ENCODE data around the gene PTPRS.

The PTPRS gene

GRCh38 chr19:5354403-5354802 lies 13.8 kb upstream of the PTPRS start:
- DNase-seq, result no peak

GRCh38 chr19:5352229-5352763 lies 11.7 kb upstream of the PTPRS start:
- no peak for DNase-seq

GRCh38 chr19:5351731-5352228 lies 11.2 kb upstream of the PTPRS start:
- DNase-seq, result no peak

- no peak for DNase-seq
Observed at GRCh38 chr19:5349041-5349440, 8.4 kb upstream of the PTPRS start.

- no peak for DNase-seq
Observed at GRCh38 chr19:5345895-5346386, 5.3 kb upstream of the PTPRS start.

- no peak for DNase-seq
Observed at GRCh38 chr19:5343848-5344247, 3.2 kb upstream of the PTPRS start.

- DNase-seq, result no peak
Observed at GRCh38 chr19:5342573-5343201, 2.1 kb upstream of the PTPRS start.

- DNase-seq, result no peak
Observed at GRCh38 chr19:5341981-5342380, 1.4 kb upstream of the PTPRS start.

- no peak for DNase-seq
Observed at GRCh38 chr19:5341448-5341820, 822 bp upstream of the PTPRS start.

GRCh38 chr19:5339950-5340636 lies 519 bp downstream of the PTPRS start:
- no peak for DNase-seq

- DNase-seq, result no peak
Observed at GRCh38 chr19:5339198-5339949, 1.2 kb downstream of the PTPRS start.

- no peak for DNase-seq
Observed at GRCh38 chr19:5338656-5339197, 1.9 kb downstream of the PTPRS start.

GRCh38 chr19:5337708-5338655 lies 2.6 kb downstream of the PTPRS start:
- DNase-seq, result no peak

GRCh38 chr19:5337126-5337525 lies 3.5 kb downstream of the PTPRS start:
- DNase-seq, result no peak

- no peak for DNase-seq
Observed at GRCh38 chr19:5336195-5336965, 4.2 kb downstream of the PTPRS start.

- DNase-seq, result no peak
Observed at GRCh38 chr19:5335593-5335992, 5.0 kb downstream of the PTPRS start.

GRCh38 chr19:5334824-5335500 lies 5.7 kb downstream of the PTPRS start:
- no peak for DNase-seq

GRCh38 chr19:5334366-5334739 lies 6.3 kb downstream of the PTPRS start:
- no peak for DNase-seq

GRCh38 chr19:5333581-5334365 lies 6.8 kb downstream of the PTPRS start:
- DNase-seq, result no peak

- no peak for DNase-seq
Observed at GRCh38 chr19:5332501-5332900, 8.1 kb downstream of the PTPRS start.

All from activated naive CD4-positive, alpha-beta T cell treated with Interleukin-2 at 50 U/mL for 16 hours (primary cell).